HG02840 (cell line): Measurements from ENCODE around the gene NCKAP5L.

Experiments used
- ATAC-seq: cut with Tn5 transposase; IDR thresholded peaks from one replicate; pipeline ENCODE4 v1.9.1; 2021; ENCODE audit warnings: mild to moderate bottlenecking, moderate library complexity, moderate number of reproducible peaks; ENCODE audit not compliant: unreplicated experiment, low FRiP score

Gene NCKAP5L

DNA sequence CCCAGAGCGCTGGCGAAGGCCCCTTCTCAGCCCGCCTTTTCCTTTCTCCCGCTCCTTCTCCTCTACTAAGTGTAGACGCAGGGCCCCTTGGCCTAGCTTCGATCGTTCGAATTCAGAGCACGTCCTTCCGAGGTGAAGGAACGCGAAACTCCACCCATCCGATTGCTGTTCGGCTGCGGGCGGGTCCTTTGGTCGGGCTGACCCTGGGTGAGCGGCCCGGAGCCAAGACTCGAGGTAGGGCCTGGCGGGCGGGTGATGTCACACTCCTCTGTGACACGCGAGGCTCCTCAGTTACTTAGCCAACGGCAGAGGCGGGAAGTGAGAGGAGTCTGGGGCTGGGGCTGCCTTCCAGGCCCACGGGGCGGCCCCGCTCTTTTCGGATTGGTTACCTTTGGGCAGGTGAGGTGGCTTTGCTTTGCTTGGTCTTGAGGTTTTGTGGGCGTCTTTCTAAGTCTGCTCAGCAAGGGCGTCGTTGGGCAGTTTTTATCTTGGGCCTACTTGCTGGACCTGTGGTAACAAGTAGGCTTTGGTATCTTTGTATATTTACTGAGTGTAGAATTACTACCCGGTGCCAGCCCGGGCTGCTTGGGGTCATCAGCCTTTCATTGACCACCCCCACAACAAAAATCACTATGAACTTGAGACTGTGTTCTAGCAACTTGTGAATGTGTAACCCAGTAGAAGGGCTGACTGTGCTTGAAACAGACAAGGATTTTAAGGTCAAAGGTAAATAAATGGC, 86.2 kb downstream of the NCKAP5L start:
- ATAC-seq, result peak; percentile 42
